CD14-positive monocyte (primary cell): ENCODE data around the gene RSL24D1. TPM values are rescaled to one million over a fixed set of nuclear protein-coding genes. Genes with fewer than 3 reads are reported as not detected.

Experiments
- DNase-seq, 3 donors: peaks; one replicate each; pipeline ENCODE4 v3.0.0-alpha.2; 2011 to 2022
- H2AFZ ChIP-seq: 2 replicates; pipeline ENCODE4 v1.6.0; 2012; ENCODE audit warnings: mild to moderate bottlenecking, low read depth, low read length, inconsistent platforms; ENCODE audit not compliant: insufficient read depth, poor library complexity, severe bottlenecking
- H3K27ac ChIP-seq, 2 donors: 1 replicate in 1 of 2; 2 replicates in 1 of 2; pipeline ENCODE4 v1.5.1; 2012 to 2013; ENCODE audit warnings: low read length in 2 of 2, control low read depth in 1 of 2, inconsistent platforms in 1 of 2, low read depth in 1 of 2, mild to moderate bottlenecking in 1 of 2
- H3K27me3 ChIP-seq, 2 donors: one replicate each; pipeline versions ENCODE4 v1.6.0 to v1.6.1; 2011 to 2013; ENCODE audit warnings: low read length in 2 of 2; ENCODE audit not compliant: control insufficient read depth in 2 of 2, insufficient read depth in 2 of 2
- H3K36me3 ChIP-seq, 2 donors: replicated peaks in 1 of 2; 1 replicate in 1 of 2; 2 replicates in 1 of 2; pipeline versions ENCODE4 v1.5.1 to v1.6.1; 2012 to 2013; ENCODE audit warnings: low read length in 2 of 2, control low read depth in 1 of 2, inconsistent platforms in 1 of 2, mild to moderate bottlenecking in 1 of 2; ENCODE audit not compliant: insufficient read depth in 2 of 2, control insufficient read depth in 1 of 2
- H3K4me1 ChIP-seq, 2 donors: 1 replicate in 1 of 2; 2 replicates in 1 of 2; pipeline versions ENCODE4 v1.5.1 to v1.6.1; 2012 to 2013; ENCODE audit warnings: low read length in 2 of 2, control low read depth in 1 of 2, inconsistent platforms in 1 of 2, mild to moderate bottlenecking in 1 of 2, moderate library complexity in 1 of 2; ENCODE audit not compliant: insufficient read depth in 2 of 2, control insufficient read depth in 1 of 2
- H3K4me2 ChIP-seq: replicated peaks from 2 replicates; pipeline ENCODE3; 2012; ENCODE audit warnings: low read length, moderate library complexity, mild to moderate bottlenecking; ENCODE audit not compliant: poor library complexity, severe bottlenecking; ENCODE audit errors: extremely low read depth
- H3K4me3 ChIP-seq, 3 experiments: fragments of 200-600 bp in 1 of 3; sonication (generic) in 1 of 3; replicated peaks in 1 of 3; 1 replicate in 2 of 3; 2 replicates in 1 of 3; pipeline ENCODE4 v1.5.1; 2011 to 2013; ENCODE audit warnings: low read length in 3 of 3, mild to moderate bottlenecking in 3 of 3, control low read depth in 2 of 3, low read depth in 2 of 3, inconsistent platforms in 1 of 3, moderate library complexity in 1 of 3
- H3K79me2 ChIP-seq: 2 replicates; pipeline ENCODE4 v1.6.0; 2012; ENCODE audit warnings: mild to moderate bottlenecking, control low read depth, inconsistent platforms, low read length, moderate library complexity; ENCODE audit not compliant: insufficient read depth
- H3K9ac ChIP-seq: 2 replicates; pipeline ENCODE4 v1.6.0; 2017; ENCODE audit warnings: low read length, mild to moderate bottlenecking; ENCODE audit not compliant: insufficient read depth, poor library complexity, severe bottlenecking
- H3K9me3 ChIP-seq, 2 donors: replicated peaks in 1 of 2; 1 replicate in 1 of 2; 2 replicates in 1 of 2; pipeline versions ENCODE4 v1.5.1 to v1.6.1; 2012 to 2013; ENCODE audit warnings: low read length in 2 of 2, control low read depth in 1 of 2; ENCODE audit not compliant: control insufficient read depth in 1 of 2, insufficient read depth in 1 of 2
- H4K20me1 ChIP-seq: 2 replicates; pipeline ENCODE4 v1.6.0; 2012; ENCODE audit warnings: mild to moderate bottlenecking, low read length, control low read depth, moderate library complexity; ENCODE audit not compliant: insufficient read depth
- H3K27ac Mint-ChIP-seq, 7 donors: one replicate each; pipeline ENCODE4 v1.8.0; 2020; ENCODE audit warnings: mild to moderate bottlenecking in 7 of 7, mixed read lengths in 7 of 7, moderate library complexity in 6 of 7, inconsistent platforms in 2 of 7
- H3K27me3 Mint-ChIP-seq, 3 donors: one replicate each; pipeline ENCODE4 v1.8.0; 2021 to 2022; ENCODE audit warnings: low read depth in 3 of 3, mild to moderate bottlenecking in 3 of 3, mixed read lengths in 3 of 3, moderate library complexity in 3 of 3, inconsistent platforms in 1 of 3
- H3K36me3 Mint-ChIP-seq, 2 donors: one replicate each; pipeline ENCODE4 v1.8.0; 2020; ENCODE audit warnings: mixed read lengths in 2 of 2, inconsistent platforms in 1 of 2, mild to moderate bottlenecking in 1 of 2
- H3K4me1 Mint-ChIP-seq: one replicate; pipeline ENCODE4 v1.8.0; 2020; ENCODE audit warnings: mild to moderate bottlenecking, mixed read lengths
- H3K4me3 Mint-ChIP-seq, 2 donors: one replicate each; pipeline ENCODE4 v1.8.0; 2020; ENCODE audit warnings: mild to moderate bottlenecking in 2 of 2, mixed read lengths in 2 of 2, moderate library complexity in 1 of 2
- H3K9me3 Mint-ChIP-seq, 7 donors: one replicate each; pipeline ENCODE4 v1.8.0; 2020 to 2022; ENCODE audit warnings: mixed read lengths in 7 of 7, mild to moderate bottlenecking in 6 of 7, moderate library complexity in 6 of 7, inconsistent platforms in 2 of 7
- CTCF ChIP-seq: fragments of 200-600 bp; IDR thresholded peaks from one replicate; pipeline ENCODE4 v1.8.0; 2022; ENCODE audit warnings: antibody characterized with exemption, mild to moderate bottlenecking
- WGBS: methylation state at CpG from one replicate; pipeline ENCODE4 v1.1.5; 2013; ENCODE audit warnings: missing lambda C conversion rate; ENCODE audit not compliant: insufficient coverage; 5-methylcytosine and 5-hydroxymethylcytosine counted together
- intact Hi-C, 2 donors: fragments of 100-400 bp; cut with micrococcal nuclease; formaldehyde crosslinking; loops; one replicate each; pipeline versions ENCODE4 v1.15.0 to v1.15.1; 2023
- polyA plus RNA-seq, 3 donors: library from polyadenylated mRNA; depleted of rRNA in 1 of 3; unstranded in 2 of 3; stranded (reverse) in 1 of 3; fragments of 300-500 nt in 2 of 3; fragments of >200 nt in 1 of 3; fragmentation: Illumina TruSeq in 2 of 3; gene quantifications; 1 replicate in 2 of 3; 2 replicates in 1 of 3; pipeline ENCODE4 v1.2.3, GENCODE V29; 2012 to 2021

The RSL24D1 gene
- polyA plus RNA-seq, 3 donors = 28.0 to 84.2 (median 73.0) TPM

DNA sequence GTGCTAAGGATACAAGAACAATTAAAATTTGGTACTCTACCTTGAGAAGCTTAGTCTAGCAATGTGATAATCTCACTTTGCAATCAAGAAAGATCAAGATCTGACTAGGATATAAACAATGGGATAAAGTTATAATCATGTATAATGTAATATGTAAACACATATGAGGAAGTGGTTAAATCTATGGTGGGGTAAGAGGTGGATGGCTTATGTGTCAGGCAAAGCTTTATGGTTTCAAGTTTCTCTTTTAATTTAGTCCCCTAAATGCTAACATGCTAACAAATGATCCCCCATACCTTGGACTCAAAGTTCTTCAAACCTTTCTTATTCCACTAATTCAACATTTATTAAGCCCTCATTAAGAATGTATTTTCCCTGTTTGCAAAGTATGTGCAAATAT lies 2.5 kb downstream of the RSL24D1 start:
- Histone ChIP-seq H3K79me2 (peaks cover 77% of the 10 kb centered on the region), H3K27me3 (no peaks in the 10 kb centered on the region), H3K36me3 (peaks cover 32 to 35% of the 10 kb centered on the region in 2 donors), H3K9ac (no peak overlapping the region), H2AFZ (no peak overlapping the region), H3K9me3 (no peaks in the 10 kb centered on the region), H3K4me3 (peak overlapping the region in 1 of 3 experiments; percentile 85), H3K4me1 (peaks cover 27 to 34% of the 10 kb centered on the region in 2 donors), H4K20me1 (peaks cover 61% of the 10 kb centered on the region), H3K27ac (peak overlapping the region in 1 of 2 donors; percentile 95), H3K4me2 (peak overlapping the region; percentile 91)
- DNase-seq = peak in 1 of 3 donors; percentile 28
- Mint-ChIP-seq H3K4me3 (no peak overlapping the region), H3K9me3 (peaks cover 1 to 9% (median 4%) of the 10 kb centered on the region in 7 donors), H3K36me3 (peaks cover 35 to 43% of the 10 kb centered on the region in 2 donors), H3K27ac (peak overlapping the region in 3 of 7 donors; percentile 24 to 58 (median 39)), H3K4me1 (peaks cover 7% of the 10 kb centered on the region), H3K27me3 (peaks cover 0 to 3% (median 1%) of the 10 kb centered on the region in 3 donors)
- intact Hi-C loops = no loop called here
- TF ChIP-seq CTCF = no peak

- no peak for DNase-seq
- no peak overlapping the region for H3K4me3 Mint-ChIP-seq
- H3K4me2 ChIP-seq = no peak overlapping the region
- H3K4me1 ChIP-seq = no peaks in the 10 kb centered on the region
- H3K4me3 ChIP-seq = no peak overlapping the region
- peaks cover 70% of the 10 kb centered on the region for H4K20me1 ChIP-seq
- peaks cover 77 to 98% of the 10 kb centered on the region in 2 donors for H3K36me3 ChIP-seq
- H3K9me3 Mint-ChIP-seq = peaks cover 0 to 2% (median 0%) of the 10 kb centered on the region in 7 donors
- no peak overlapping the region for H3K27ac Mint-ChIP-seq
- no peak overlapping the region for H2AFZ ChIP-seq
- H3K27ac ChIP-seq = no peak overlapping the region
- no peaks in the 10 kb centered on the region for H3K27me3 ChIP-seq
- peaks cover 77 to 95% of the 10 kb centered on the region in 2 donors for H3K36me3 Mint-ChIP-seq
- H3K4me1 Mint-ChIP-seq = peaks cover 1% of the 10 kb centered on the region
- TF ChIP-seq CTCF = no peak
- no CpG with 5 or more reads among the region's 1 CpG for WGBS
- no peaks in the 10 kb centered on the region for H3K27me3 Mint-ChIP-seq
- H3K79me2 ChIP-seq = peaks cover 50% of the 10 kb centered on the region
- intact Hi-C loops = no loop called here
- H3K9me3 ChIP-seq = no peaks in the 10 kb centered on the region
- no peak overlapping the region for H3K9ac ChIP-seq
Observed at GRCh38 chr15:55186331-55186730, 10.4 kb downstream of the RSL24D1 start.
